Stomach (tissue), 9 donors: ENCODE results near the gene PLAAT3. TPM values are rescaled to one million over a fixed set of nuclear protein-coding genes. Genes with fewer than 3 reads are reported as not detected.
"Not testable (repeated sequence)": the region's sequence is repeated elsewhere in the genome, so short reads cannot be mapped to it uniquely, and the experiment has no call there.

Experiments
- DNase-seq, 2 donors: peaks; one replicate each; pipeline versions ENCODE4 v3.0.0 to v3.0.0-alpha.2; 2013 to 2019
- H3K27ac ChIP-seq, 5 donors: fragments of 200-600 bp in 4 of 5; sonication (generic) in 4 of 5; one replicate each; pipeline ENCODE4 v1.5.1; 2013 to 2019; ENCODE audit warnings: mild to moderate bottlenecking in 1 of 5, moderate library complexity in 1 of 5
- H3K27me3 ChIP-seq, 3 donors: fragments of 200-600 bp; sonication (generic); one replicate each; pipeline ENCODE4 v1.5.1; 2017 to 2019; ENCODE audit warnings: mixed run types in 1 of 3
- H3K36me3 ChIP-seq, 4 donors: fragments of 200-600 bp; sonication (generic); 1 replicate in 3 of 4; 2 replicates in 1 of 4; pipeline ENCODE4 v1.5.1; 2016 to 2019
- H3K4me1 ChIP-seq, 4 donors: fragments of 200-600 bp; sonication (generic); one replicate each; pipeline ENCODE4 v1.5.1; 2016 to 2019
- H3K4me3 ChIP-seq, 4 donors: fragments of 200-600 bp; sonication (generic) in 3 of 4; one replicate each; pipeline ENCODE4 v1.5.1; 2016 to 2019; ENCODE audit warnings: mild to moderate bottlenecking in 1 of 4
- H3K9me3 ChIP-seq, 4 donors: fragments of 200-600 bp; sonication (generic); one replicate each; pipeline ENCODE4 v1.5.1; 2016 to 2019
- EP300 ChIP-seq: sonication (generic); formaldehyde crosslinking; IDR thresholded peaks from one replicate; pipeline ENCODE4 v1.6.1; 2017; ENCODE audit warnings: antibody characterized with exemption
- POLR2A ChIP-seq, 4 donors: fragments of 450-650 bp; IDR thresholded peaks; one replicate each; pipeline ENCODE4 v1.6.1; 2016; ENCODE audit warnings: antibody characterized with exemption in 4 of 4, control low read depth in 2 of 4, mild to moderate bottlenecking in 1 of 4, moderate library complexity in 1 of 4
- POLR2AphosphoS5 ChIP-seq, 3 donors: sonication (generic); formaldehyde crosslinking; IDR thresholded peaks; one replicate each; pipeline ENCODE4 v1.6.1; 2016; ENCODE audit warnings: antibody characterized with exemption in 3 of 3
- WGBS, 5 donors: extraction: QIAGEN DNeasy Blood & Tissue Kit in 3 of 5; methylation state at CpG; one replicate each; pipeline versions ENCODE4 v1.1.5 to v1.1.7; 2013 to 2018; 5-methylcytosine and 5-hydroxymethylcytosine counted together
- intact Hi-C: fragments of 100-400 bp; cut with DNase I; formaldehyde crosslinking; loops from one replicate; pipeline ENCODE4 v1.15.1; 2023; ENCODE audit warnings: low total_unique reads
- polyA plus RNA-seq, 3 donors: library from polyadenylated mRNA; stranded (reverse); fragments of 200-250 nt; gene quantifications; one replicate each; pipeline ENCODE4 v1.2.3, GENCODE V29; 2013
- total RNA-seq, 5 donors: library from RNA; depleted of rRNA; stranded (reverse); fragments of >200 nt; gene quantifications; one replicate each; pipeline versions ENCODE4 v1.1.0 to v1.2.3, GENCODE V29; 2014 to 2016
- TF ChIP-seq, protein P1 (sequence below), 7 experiments: fragments of 450-650 bp in 4 of 7; fragments of 200-600 bp in 3 of 7; sonication (generic) in 3 of 7; IDR thresholded peaks; one replicate each; pipeline ENCODE4 v1.5.1; 2016 to 2019; ENCODE audit warnings: antibody characterized with exemption in 7 of 7, control low read depth in 2 of 7, mild to moderate bottlenecking in 1 of 7
- donor health status: healthy with polysubstance abuse.
- donor health status: Bipolar disorder and iron deficiency.
- donor health status: healthy.

PLAAT3 gene
- total and polyA plus RNA-seq, 8 donors = 10.6 to 75.0 (median 38.5) TPM; not detected in 2

DNA sequence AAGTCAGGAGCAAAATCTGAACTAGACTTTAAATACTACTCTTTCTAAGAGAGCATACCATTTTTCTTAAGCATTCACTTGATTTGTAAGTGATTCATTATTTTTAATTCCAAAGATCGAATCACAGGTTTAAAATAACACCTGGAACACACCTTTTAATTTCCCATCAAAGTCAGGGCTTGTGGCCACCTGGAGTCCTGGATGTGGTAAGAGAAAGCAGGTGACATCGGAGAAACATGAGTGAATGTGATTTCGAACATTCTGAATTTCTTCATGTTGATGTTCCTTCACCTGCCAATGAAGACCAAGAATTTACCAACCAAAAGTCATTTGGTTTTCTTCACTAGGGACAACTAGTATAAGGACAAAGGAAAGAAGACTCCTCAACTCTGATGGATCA, 29.0 kb upstream of the PLAAT3 start:
- Histone ChIP-seq H3K27ac (no peak overlapping the region), H3K36me3 (peaks cover 38 to 92% (median 84%) of the 10 kb centered on the region in 4 donors)
- 90 to 94% (median 91%) methylated on average over 3 of the region's 3 CpGs for WGBS, 5 donors

DNA sequence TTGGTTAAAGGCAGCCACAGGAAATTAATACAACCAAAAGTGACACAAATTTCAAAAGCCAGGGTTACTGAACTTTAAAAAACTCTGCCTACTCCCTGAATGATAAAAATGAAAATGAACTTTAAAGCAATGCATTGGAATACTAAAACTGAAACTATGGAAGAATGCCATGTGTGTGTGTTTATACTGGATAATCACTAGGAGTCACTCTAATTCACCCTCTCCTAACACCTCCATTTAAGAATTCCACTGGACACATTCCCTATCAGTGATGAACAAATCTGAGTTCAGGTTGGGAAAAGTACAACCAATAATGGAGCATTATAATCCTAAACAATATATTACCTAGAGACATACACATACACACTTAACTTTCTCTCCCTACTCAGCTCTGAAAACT, 27.5 kb upstream of the PLAAT3 start:
- TF ChIP-seq EP300 = no peak
- TF ChIP-seq, protein P1, sequence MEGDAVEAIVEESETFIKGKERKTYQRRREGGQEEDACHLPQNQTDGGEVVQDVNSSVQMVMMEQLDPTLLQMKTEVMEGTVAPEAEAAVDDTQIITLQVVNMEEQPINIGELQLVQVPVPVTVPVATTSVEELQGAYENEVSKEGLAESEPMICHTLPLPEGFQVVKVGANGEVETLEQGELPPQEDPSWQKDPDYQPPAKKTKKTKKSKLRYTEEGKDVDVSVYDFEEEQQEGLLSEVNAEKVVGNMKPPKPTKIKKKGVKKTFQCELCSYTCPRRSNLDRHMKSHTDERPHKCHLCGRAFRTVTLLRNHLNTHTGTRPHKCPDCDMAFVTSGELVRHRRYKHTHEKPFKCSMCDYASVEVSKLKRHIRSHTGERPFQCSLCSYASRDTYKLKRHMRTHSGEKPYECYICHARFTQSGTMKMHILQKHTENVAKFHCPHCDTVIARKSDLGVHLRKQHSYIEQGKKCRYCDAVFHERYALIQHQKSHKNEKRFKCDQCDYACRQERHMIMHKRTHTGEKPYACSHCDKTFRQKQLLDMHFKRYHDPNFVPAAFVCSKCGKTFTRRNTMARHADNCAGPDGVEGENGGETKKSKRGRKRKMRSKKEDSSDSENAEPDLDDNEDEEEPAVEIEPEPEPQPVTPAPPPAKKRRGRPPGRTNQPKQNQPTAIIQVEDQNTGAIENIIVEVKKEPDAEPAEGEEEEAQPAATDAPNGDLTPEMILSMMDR (IDR thresholded peaks at IDR 0.05) = no peak
- no peak for TF ChIP-seq POLR2A (IDR thresholded peaks at IDR 0.05)
- TF ChIP-seq POLR2AphosphoS5 (IDR thresholded peaks at IDR 0.05) = no peak
- DNase-seq = no peak
- intact Hi-C loops = no loop called here
- H3K9me3 ChIP-seq = no peaks in the 10 kb centered on the region
- H3K4me3 ChIP-seq = no peak overlapping the region
- H3K4me1 ChIP-seq = peaks cover 4 to 15% (median 5%) of the 10 kb centered on the region in 4 donors
- H3K36me3 ChIP-seq = peaks cover 34 to 91% (median 80%) of the 10 kb centered on the region in 4 donors
- no peak overlapping the region for H3K27ac ChIP-seq
- no peaks in the 10 kb centered on the region for H3K27me3 ChIP-seq

More for the DNA sequence above, 29.0 kb upstream of the PLAAT3 start:
- no peak for TF ChIP-seq EP300
- TF ChIP-seq, protein P1 (IDR thresholded peaks at IDR 0.05) = no peak
- no peak for TF ChIP-seq POLR2A (IDR thresholded peaks at IDR 0.05)
- TF ChIP-seq POLR2AphosphoS5 (IDR thresholded peaks at IDR 0.05) = no peak
- peaks cover 4 to 15% (median 5%) of the 10 kb centered on the region in 4 donors for H3K4me1 ChIP-seq
- H3K4me3 ChIP-seq = no peak overlapping the region
- DNase-seq = no peak
- no peaks in the 10 kb centered on the region for H3K9me3 ChIP-seq
- H3K27me3 ChIP-seq = no peaks in the 10 kb centered on the region
- intact Hi-C loops = no loop called here

DNA sequence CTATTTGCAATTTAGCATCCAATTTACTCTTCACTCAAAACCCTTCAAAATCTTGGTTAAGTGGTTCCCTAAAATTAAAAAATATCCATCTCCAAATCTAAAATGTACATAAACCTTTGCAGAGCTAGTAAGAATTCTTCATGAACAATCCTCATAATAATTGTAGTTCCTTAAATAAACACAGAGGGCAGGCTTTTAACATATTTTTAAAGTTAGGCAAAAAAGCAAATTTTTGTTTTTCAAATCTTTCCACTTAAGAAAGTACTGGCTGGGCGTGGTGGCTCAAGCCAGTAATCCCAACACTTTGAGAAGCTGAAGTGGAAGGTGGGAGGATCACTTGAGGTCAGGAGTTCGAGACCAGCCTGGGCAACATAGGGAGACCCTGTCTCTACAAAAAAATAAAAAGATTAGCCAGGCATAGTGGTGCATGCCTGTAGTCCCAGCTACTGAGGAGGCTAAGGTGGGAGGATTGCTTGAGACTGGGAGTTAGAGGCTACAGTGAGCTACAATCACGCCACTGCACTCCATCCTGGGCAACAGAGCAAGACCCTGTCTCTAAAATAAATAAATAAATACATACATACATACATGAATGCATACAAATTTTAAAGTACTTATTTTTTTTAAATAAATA, 25.1 kb upstream of the PLAAT3 start:
- TF ChIP-seq POLR2A (IDR thresholded peaks at IDR 0.05) = no peak
- TF ChIP-seq, protein P1 (IDR thresholded peaks at IDR 0.05) = peak in 3 of 7 experiments; percentile 16 to 36 (median 19)
- no peak overlapping the region for H3K4me3 ChIP-seq
- H3K36me3 ChIP-seq = peaks cover 18 to 91% (median 79%) of the 10 kb centered on the region in 4 donors
- no peaks in the 10 kb centered on the region for H3K9me3 ChIP-seq
- H3K27me3 ChIP-seq = no peaks in the 10 kb centered on the region
- peaks cover 4 to 27% (median 11%) of the 10 kb centered on the region in 4 donors for H3K4me1 ChIP-seq
- H3K27ac ChIP-seq = no peak overlapping the region
- WGBS, 5 donors = 70 to 85% (median 76%) methylated on average over 3 of the region's 3 CpGs
- intact Hi-C loops = loop anchor here (5.0 kb wide), 1 partner anchor 157 kb away; no protein-coding TSS in a partner anchor
- peak in 1 of 2 donors; percentile 28 for DNase-seq

DNA sequence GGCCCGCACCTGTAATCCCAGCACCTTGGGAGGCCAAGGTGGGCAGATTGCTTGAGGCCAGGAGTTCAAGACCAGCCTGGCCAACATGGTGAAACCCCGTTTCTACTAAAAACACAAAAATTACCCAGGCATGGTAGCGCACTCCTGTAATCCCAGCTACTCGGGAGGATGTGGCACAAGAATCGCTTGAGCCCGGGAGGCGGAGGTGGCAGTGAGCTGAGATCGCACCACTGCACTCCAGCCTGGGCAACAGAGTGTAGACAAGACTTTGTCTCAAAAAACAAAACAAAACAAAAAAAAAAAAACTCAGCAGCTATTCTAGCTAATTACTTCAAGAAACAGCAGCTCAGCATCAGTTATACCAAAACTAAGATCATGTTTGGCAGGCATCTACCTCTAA, 24.2 kb upstream of the PLAAT3 start:
- peaks cover 15 to 91% (median 77%) of the 10 kb centered on the region in 4 donors for H3K36me3 ChIP-seq
- 91 to 98% (median 97%) methylated on average over 8 of the region's 8 CpGs for WGBS, 5 donors
- H3K27me3 ChIP-seq, H3K9me3 ChIP-seq, H3K4me3 ChIP-seq, DNase-seq, H3K27ac ChIP-seq: not testable (repeated sequence)
- intact Hi-C loops = loop anchor here (5.0 kb wide), 1 partner anchor 156 kb away; no protein-coding TSS in a partner anchor
- peaks cover 4 to 29% (median 11%) of the 10 kb centered on the region in 4 donors for H3K4me1 ChIP-seq
